ENCODE data around the gene PERM1.

PERM1 gene

GRCh38 chr1:943545-944340 lies 38.1 kb downstream of the PERM1 start:
- DNase-seq, result no peak

DNA sequence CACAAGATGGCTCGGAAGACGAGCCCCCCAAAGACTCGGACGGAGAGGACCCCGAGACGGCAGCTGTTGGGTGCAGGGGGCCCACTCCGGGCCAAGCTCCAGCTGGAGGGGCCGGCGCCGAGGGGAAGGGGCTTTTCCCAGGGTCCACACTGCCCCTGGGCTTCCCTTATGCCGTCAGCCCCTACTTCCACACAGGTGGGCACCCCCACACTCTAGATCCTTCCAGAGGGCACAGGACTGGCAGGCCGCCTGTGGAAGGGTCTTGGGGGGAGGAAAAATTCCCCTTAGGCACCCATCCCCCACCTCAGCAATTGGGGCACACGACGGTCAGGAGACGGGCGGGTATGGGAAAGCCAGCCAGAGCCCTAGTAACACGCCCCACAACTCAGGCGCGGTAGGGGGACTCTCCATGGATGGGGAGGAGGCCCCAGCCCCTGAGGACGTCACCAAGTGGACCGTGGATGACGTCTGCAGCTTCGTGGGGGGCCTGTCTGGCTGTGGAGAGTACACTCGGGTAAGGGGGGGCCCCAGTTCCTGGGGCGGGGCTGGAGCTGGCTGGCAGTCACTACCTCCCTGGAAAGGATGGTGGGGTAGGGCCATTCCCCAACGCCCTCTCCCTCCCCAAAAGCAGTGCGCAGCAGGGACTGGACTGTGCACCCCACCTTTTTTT lies 38.9 kb downstream of the PERM1 start:
- DNase-seq, result no peak

- no peak for DNase-seq
These were observed 39.5 kb downstream of the PERM1 start for GRCh38 chr1:942411-942821.

DNA sequence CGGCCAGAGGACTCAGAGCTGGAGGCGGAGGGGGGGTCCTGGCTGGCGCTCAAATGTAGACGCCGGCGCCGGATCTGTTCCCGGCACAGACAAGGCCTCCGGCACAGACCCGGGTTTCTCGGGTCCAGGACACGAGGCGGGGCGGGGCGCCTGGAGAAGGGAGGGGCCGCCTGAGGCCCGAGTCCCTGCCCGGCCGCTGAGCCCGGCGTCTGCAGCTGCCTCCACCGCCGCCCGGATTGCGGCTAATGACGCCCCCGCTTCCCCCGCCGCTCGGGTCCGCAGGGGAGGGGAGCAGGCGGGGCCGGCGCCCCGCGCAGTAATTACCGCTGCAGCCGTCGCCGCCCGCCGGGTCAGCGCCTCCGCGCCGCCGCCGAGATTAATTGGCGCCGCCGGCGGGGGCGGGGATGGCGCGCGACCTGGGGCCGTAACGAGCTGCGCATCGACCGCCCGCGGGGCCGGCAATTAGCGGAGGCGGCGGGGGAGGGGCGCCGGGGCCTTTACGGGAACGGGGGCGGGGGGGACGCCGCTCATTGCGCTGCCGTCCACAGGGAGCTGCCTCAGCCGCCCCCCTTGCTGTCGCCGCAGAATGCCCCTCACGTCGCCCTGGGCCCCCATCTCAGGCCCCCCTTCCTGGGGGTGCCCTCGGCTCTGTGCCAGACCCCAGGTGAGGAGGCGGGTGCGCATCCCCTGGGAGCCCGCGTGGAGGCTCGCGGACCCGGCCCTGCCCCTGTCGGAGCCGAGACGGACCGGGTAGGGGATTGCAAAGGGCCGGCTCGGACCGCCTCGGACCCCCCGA lies 40.1 kb downstream of the PERM1 start:
- DNase-seq, result peak; percentile 62

DNA sequence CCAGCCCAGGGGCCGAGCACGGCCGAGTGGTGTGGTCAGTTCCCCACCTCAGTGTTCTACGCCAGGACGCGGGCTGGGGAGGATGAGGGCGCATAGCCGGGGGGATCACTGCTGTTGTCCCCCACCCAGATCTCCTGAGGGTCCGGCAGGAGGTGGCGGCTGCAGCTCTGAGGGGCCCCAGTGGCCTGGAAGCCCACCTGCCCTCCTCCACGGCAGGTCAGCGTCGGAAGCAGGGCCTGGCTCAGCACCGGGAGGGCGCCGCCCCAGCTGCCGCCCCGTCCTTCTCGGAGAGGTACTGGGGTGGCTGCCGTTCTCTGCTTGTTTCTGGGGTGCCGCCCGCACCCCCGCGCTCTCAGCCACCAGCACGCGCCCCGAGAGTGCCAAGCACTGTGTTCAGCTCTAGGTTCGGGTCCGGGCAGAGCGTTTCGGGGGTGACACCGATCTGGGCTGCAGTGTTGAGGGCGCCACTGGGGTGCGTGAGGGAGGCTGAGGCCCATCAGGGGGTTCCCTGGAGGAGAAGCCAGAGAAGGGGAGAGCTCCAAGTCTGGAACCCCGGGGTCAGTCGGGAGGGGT lies 40.8 kb downstream of the PERM1 start:
- DNase-seq, result no peak

- DNase-seq, result peak; percentile 30
These were observed 41.5 kb downstream of the PERM1 start for GRCh38 chr1:940107-941014.

- DNase-seq, result no peak
These were observed 42.3 kb downstream of the PERM1 start for GRCh38 chr1:939511-940106.

- no peak for DNase-seq
These were observed 43.0 kb downstream of the PERM1 start for GRCh38 chr1:938711-939489.

DNA sequence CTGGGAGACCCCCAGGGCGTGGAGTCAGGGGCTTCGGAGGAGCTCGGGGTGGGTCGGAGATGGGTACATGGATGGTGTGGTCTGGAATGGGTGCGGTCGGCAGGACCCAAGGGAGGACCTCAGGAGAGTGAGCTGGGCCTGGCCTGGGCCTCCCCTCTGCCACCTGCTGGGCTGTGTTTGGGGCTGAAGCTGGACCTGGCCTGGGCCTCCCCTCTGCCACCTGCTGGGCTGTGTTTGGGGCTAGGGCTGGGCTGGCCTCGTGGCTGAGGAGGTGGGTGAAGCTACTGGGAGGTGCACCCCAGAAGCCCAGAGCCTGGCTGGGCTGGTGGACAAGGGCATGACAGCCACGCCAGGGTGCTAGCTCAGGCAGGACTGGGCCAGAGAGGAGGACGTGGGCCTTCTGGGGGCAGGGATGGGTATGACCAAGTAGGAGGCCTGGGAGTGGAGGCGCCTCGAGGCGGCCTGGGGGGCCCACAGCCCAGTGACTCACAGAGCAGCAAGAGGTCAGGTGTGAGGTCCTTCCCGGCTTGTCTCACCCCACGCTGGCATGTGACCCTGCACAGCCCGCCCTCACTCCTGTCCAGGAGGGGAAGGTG lies 43.7 kb downstream of the PERM1 start:
- no peak for DNase-seq

DNA sequence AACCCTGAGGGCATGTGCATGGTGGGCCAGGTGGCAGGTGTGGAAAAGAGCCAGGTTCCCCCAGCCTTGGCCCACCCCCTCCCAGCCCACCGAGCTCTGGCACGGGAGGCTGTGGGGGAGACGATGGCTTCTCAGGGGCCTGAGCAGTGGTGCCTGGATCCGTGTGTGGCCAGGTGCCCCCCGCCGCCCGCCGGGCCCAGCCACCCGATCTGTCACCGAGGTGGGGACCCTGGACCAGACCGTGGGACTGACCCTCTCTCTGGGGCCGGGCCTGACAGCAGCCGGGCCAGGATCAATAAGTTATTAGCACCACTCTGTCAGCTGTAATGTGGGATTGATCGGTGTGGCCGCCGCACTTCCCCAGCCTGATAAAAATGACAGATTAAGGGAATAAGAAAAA lies 44.4 kb downstream of the PERM1 start:
- no peak for DNase-seq

DNA sequence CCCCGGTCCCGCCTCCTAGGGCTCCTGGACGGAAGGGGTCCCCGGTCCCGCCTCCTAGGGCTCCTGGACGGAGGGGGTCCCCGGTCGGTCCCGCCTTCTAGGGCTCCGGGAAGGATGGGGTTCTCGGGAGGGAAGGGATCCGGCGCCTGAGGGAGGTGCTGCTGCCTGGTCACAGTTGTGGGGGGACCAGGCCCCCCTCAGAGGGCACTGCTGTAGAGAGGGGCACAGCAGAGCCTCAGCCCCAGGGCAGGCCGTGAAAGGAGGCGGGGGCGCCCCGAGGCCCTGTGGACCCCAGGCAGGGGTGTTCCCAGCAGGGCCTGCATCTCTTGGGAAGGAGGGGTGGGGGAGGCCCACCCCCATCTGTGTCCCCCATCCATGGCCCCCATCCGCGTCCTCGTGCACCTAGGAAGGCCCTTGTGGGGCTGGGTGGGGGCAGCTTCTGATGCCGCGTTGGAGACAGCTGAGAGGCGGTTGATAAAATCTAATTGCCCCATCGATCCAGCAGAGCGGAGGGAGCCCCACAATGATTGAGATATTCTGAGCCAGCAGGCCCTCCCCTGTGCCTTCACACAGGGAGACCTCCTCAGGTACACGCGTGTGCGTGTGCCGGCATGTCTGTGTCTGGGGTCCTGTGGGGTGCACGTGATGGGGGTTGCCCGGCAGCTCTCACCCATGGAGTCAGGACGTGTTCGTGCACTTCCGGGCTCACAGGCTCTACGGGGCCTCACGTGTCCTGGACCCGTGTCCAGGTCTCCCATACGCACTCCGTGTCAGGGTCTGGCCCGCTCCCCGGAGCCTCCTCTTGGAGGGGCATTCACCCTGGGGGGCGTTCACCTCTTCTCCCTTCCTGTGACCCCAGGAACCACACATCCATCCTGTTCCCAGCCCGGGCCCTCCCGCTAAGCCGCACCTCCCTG lies 45.3 kb downstream of the PERM1 start:
- DNase-seq, result no peak

- DNase-seq, result peak; percentile 40
These were observed 46.1 kb downstream of the PERM1 start for GRCh38 chr1:935751-936231.

- no peak for DNase-seq
These were observed 46.7 kb downstream of the PERM1 start for GRCh38 chr1:934991-935750.

GRCh38 chr1:933603-933940 lies 48.3 kb downstream of the PERM1 start:
- no peak for DNase-seq

- no peak for DNase-seq
These were observed 48.9 kb downstream of the PERM1 start for GRCh38 chr1:932776-933602.

DNA sequence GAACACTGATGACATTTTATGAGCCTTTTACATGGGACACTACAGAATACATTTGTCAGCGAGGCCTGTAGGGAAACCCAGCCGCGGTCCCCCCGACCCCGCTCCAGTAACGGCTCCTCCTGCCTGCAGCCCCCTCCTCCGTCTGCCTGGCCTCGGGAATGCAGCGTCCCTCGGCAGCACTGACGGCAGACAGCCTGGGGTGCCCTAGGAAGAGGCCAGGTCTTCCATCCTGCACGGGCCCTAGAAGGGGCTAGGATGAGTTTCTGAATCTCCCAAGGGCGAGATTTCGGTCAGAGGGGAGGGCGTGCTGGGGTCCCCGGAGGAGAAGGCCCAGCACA lies 49.8 kb downstream of the PERM1 start:
- DNase-seq, result no peak

GRCh38 chr1:931380-932172 lies 50.3 kb downstream of the PERM1 start:
- DNase-seq, result no peak

All from NCI-H1092 (cell line).